Activated CD4-positive, alpha-beta T cell treated with anti-CD3 and anti-CD28 coated beads for 48 hours (primary cell): Measurements from ENCODE around the gene NTS.

Experiments used
- DNase-seq: peaks from one replicate; pipeline ENCODE4 v3.0.0-alpha.2; 2020

Gene NTS

DNA sequence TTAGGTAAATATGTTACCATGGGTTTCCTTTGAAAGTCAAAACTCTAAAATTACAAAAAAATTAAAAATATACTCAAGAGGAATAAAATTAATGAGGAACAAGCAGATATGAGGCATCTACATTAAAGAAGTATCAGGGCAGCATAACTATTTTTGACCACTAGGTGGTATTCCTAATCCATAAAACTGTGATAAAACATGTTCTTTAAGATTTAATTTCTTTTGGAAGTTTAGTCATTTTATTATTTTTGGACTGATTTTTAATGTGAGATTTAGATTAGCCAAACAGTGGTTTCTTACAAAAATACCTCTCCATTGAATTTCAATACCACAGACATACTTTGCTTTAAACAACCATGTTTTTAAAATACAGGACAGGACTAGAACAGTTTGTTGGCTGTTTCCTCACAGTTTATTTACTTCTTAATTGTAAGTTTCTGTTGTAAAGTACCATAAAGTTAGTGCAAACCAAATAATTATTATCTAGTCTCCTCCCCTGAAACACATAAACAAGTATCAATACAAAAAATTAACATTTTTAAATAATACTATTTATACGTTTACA is 49.8 kb downstream of the NTS start:
- DNase-seq: no peak

- no peak for DNase-seq
These were observed 53.1 kb downstream of the NTS start for GRCh38 chr12:85927166-85927565.
